ENCODE data around the gene WFDC10A.
"Not testable (repeated sequence)": the region's sequence is repeated elsewhere in the genome, so short reads cannot be mapped to it uniquely, and the experiment has no call there.

Gene WFDC10A
- total RNA-seq = 0 reads per million in 4 experiments

GRCh38 chr20:45629496-45630100, at the start of gene WFDC10A:
WFDC10A (plus strand) TSS chr20:45629739; CDS start chr20:45629814, 75 bp downstream.
- no peak for DNase-seq

- DNase-seq = no peak
Measured at GRCh38 chr20:45581702-45582101, 47.8 kb upstream of the WFDC10A start.

- no peak for DNase-seq
Measured at GRCh38 chr20:45583502-45583901, 46.0 kb upstream of the WFDC10A start.

GRCh38 chr20:45584294-45584693, 45.2 kb upstream of the WFDC10A start:
- DNase-seq = not testable (repeated sequence)

- not testable (repeated sequence) for DNase-seq
Measured at GRCh38 chr20:45585986-45586385, 43.6 kb upstream of the WFDC10A start.

GRCh38 chr20:45588800-45589199, 40.7 kb upstream of the WFDC10A start:
- DNase-seq = no peak

GRCh38 chr20:45589725-45590124, 39.8 kb upstream of the WFDC10A start:
- DNase-seq = no peak

- no peak for DNase-seq
Measured at GRCh38 chr20:45592574-45593189, 36.9 kb upstream of the WFDC10A start.

- no peak for DNase-seq
Measured at GRCh38 chr20:45593498-45593897, 36.0 kb upstream of the WFDC10A start.

- no peak for DNase-seq
Measured at GRCh38 chr20:45595235-45595634, 34.3 kb upstream of the WFDC10A start.

GRCh38 chr20:45607810-45608209, 21.7 kb upstream of the WFDC10A start:
- DNase-seq = no peak

GRCh38 chr20:45611054-45611453, 18.5 kb upstream of the WFDC10A start:
- DNase-seq = no peak

- no peak for DNase-seq
Measured at GRCh38 chr20:45612314-45612713, 17.2 kb upstream of the WFDC10A start.

- no peak for DNase-seq
Measured at GRCh38 chr20:45617591-45617990, 11.9 kb upstream of the WFDC10A start.

GRCh38 chr20:45621593-45621992, 7.9 kb upstream of the WFDC10A start:
- no peak for DNase-seq

- DNase-seq = no peak
Measured at GRCh38 chr20:45626540-45626939, 3.0 kb upstream of the WFDC10A start.

- DNase-seq = no peak
Measured at GRCh38 chr20:45630371-45630770, 832 bp downstream of the WFDC10A start.

GRCh38 chr20:45631184-45631583, 1.6 kb downstream of the WFDC10A start, which contains the start of gene WFDC9:
WFDC9 (minus strand) TSS chr20:45631284; CDS start chr20:45610181, 21,103 bp downstream.
- no peak for DNase-seq

GRCh38 chr20:45636513-45636912, 7.0 kb downstream of the WFDC10A start:
- no peak for DNase-seq

- no peak for DNase-seq
Measured at GRCh38 chr20:45639687-45640086, 10.1 kb downstream of the WFDC10A start.

GRCh38 chr20:45641076-45641475, 11.5 kb downstream of the WFDC10A start:
- DNase-seq = not testable (repeated sequence)

GRCh38 chr20:45645869-45646268, 16.3 kb downstream of the WFDC10A start:
- not testable (repeated sequence) for DNase-seq

- no peak for DNase-seq
Measured at GRCh38 chr20:45646875-45647274, 17.3 kb downstream of the WFDC10A start.

GRCh38 chr20:45647441-45648050, 18.0 kb downstream of the WFDC10A start:
- DNase-seq = no peak

All from effector CD8-positive, alpha-beta T cell (primary cell).